ENCODE results near the gene SESN3. TPM values are rescaled to one million over a fixed set of nuclear protein-coding genes. Genes with fewer than 3 reads are reported as not detected.

SESN3 gene
- total and polyA plus RNA-seq, 8 donors, result 1.6 to 26.8 (median 5.7) TPM

- no peaks in the 10 kb centered on the region for H3K9me3 ChIP-seq
- intact Hi-C loops (cut with DNase I), result no loop called here
- H3K4me1 ChIP-seq, result peaks cover 0 to 8% (median 3%) of the 10 kb centered on the region in 3 donors
These were observed 38.2 kb upstream of the SESN3 start for GRCh38 chr11:95269036-95269819.

GRCh38 chr11:95268391-95268790 is 37.4 kb upstream of the SESN3 start:
- FAIRE-seq (no peak), ATAC-seq (peak in 1 of 4 donors; percentile 41), DNase-seq (no peak)
- H3K27ac ChIP-seq, result no peak overlapping the region
- peaks cover 0 to 8% (median 3%) of the 10 kb centered on the region in 3 donors for H3K4me1 ChIP-seq
- no peaks in the 10 kb centered on the region for H3K27me3 ChIP-seq
- WGBS, 2 donors, result 92 to 94% methylated on average over 1 of the region's 1 CpG
- TF ChIP-seq CTCF (IDR thresholded peaks at IDR 0.05), result no peak
- no peaks in the 10 kb centered on the region for H3K36me3 ChIP-seq
- intact Hi-C loops (cut with DNase I), result no loop called here
- no peak overlapping the region for H3K4me3 ChIP-seq
- no peaks in the 10 kb centered on the region for H3K9me3 ChIP-seq

More at GRCh38 chr11:95269036-95269819, 38.2 kb upstream of the SESN3 start:
- Histone ChIP-seq H3K27me3 (no peaks in the 10 kb centered on the region), H3K4me3 (no peak overlapping the region), H3K27ac (no peak overlapping the region), H3K36me3 (no peaks in the 10 kb centered on the region)
- no peak for TF ChIP-seq CTCF (IDR thresholded peaks at IDR 0.05)
- ATAC-seq (no peak), FAIRE-seq (no peak), DNase-seq (no peak)
- 78 to 80% methylated on average over 5 of the region's 5 CpGs for WGBS, 2 donors

GRCh38 chr11:95267601-95268213 is 36.7 kb upstream of the SESN3 start:
- Histone ChIP-seq H3K27ac (no peak overlapping the region), H3K4me3 (no peak overlapping the region), H3K4me1 (peaks cover 0 to 8% (median 3%) of the 10 kb centered on the region in 3 donors), H3K36me3 (no peaks in the 10 kb centered on the region), H3K27me3 (no peaks in the 10 kb centered on the region), H3K9me3 (no peaks in the 10 kb centered on the region)
- no peak for ATAC-seq
- intact Hi-C loops (cut with DNase I), result no loop called here
- 5 to 45% methylated on average over 1 of the region's 1 CpG for WGBS, 2 donors
- no peak for FAIRE-seq
- TF ChIP-seq CTCF (IDR thresholded peaks at IDR 0.05), result no peak
- no peak for DNase-seq

- ATAC-seq (peak in 3 of 4 donors; percentile 54 to 68 (median 56)), DNase-seq (no peak), FAIRE-seq (no peak)
- WGBS, 2 donors, result 86 to 90% methylated on average over 6 of the region's 6 CpGs
- intact Hi-C loops (cut with DNase I), result no loop called here
- Histone ChIP-seq H3K27ac (no peak overlapping the region), H3K9me3 (no peaks in the 10 kb centered on the region), H3K4me3 (no peak overlapping the region), H3K4me1 (peaks cover 0 to 8% (median 3%) of the 10 kb centered on the region in 3 donors), H3K36me3 (no peaks in the 10 kb centered on the region), H3K27me3 (no peaks in the 10 kb centered on the region)
- TF ChIP-seq CTCF (IDR thresholded peaks at IDR 0.05), result no peak
These were observed 35.9 kb upstream of the SESN3 start for GRCh38 chr11:95266751-95267374.
